Hepatocyte (in vitro differentiated cells): ENCODE results near the gene TFR2. TPM values are rescaled to one million over a fixed set of nuclear protein-coding genes. Genes with fewer than 3 reads are reported as not detected.

Experiments used
- DNase-seq: peaks from one replicate; pipeline ENCODE4 v3.0.0-alpha.2; 2016; ENCODE audit warnings: low spot score
- H2AFZ ChIP-seq: fragments of 200-600 bp; sonication (generic); 2 replicates; pipeline ENCODE4 v1.6.0; 2016; ENCODE audit warnings: antibody characterized with exemption, mild to moderate bottlenecking
- H3K27ac ChIP-seq: fragments of 200-600 bp; sonication (generic); 2 replicates; pipeline ENCODE4 v1.5.1; 2016; ENCODE audit warnings: mild to moderate bottlenecking
- H3K27me3 ChIP-seq: fragments of 200-600 bp; sonication (generic); 2 replicates; pipeline ENCODE4 v1.6.1; 2016
- H3K36me3 ChIP-seq: fragments of 200-600 bp; sonication (generic); replicated peaks from 2 replicates; pipeline ENCODE4 v1.5.1; 2016; ENCODE audit warnings: low read depth; ENCODE audit not compliant: insufficient read depth
- H3K4me1 ChIP-seq: fragments of 200-600 bp; sonication (generic); 2 replicates; pipeline ENCODE4 v1.5.1; 2016; ENCODE audit warnings: mild to moderate bottlenecking, moderate library complexity; ENCODE audit not compliant: insufficient read depth
- H3K4me2 ChIP-seq: fragments of 200-600 bp; sonication (generic); 2 replicates; pipeline ENCODE4 v1.6.0; 2016
- H3K4me3 ChIP-seq: fragments of 200-600 bp; sonication (generic); 2 replicates; pipeline ENCODE4 v1.5.1; 2016; ENCODE audit warnings: mild to moderate bottlenecking
- H3K79me2 ChIP-seq: fragments of 200-600 bp; sonication (generic); 2 replicates; pipeline ENCODE4 v1.6.0; 2017; ENCODE audit warnings: mild to moderate bottlenecking
- H3K9me2 ChIP-seq: fragments of 200-600 bp; sonication (generic); replicated peaks from 2 replicates; pipeline ENCODE4 v1.6.0; 2017; ENCODE audit warnings: mild to moderate bottlenecking; ENCODE audit not compliant: insufficient read depth
- H3K9me3 ChIP-seq: fragments of 200-600 bp; sonication (generic); 2 replicates; pipeline ENCODE4 v1.5.1; 2016; ENCODE audit warnings: low read depth, mild to moderate bottlenecking
- H4K20me1 ChIP-seq: fragments of 200-600 bp; sonication (generic); 2 replicates; pipeline ENCODE4 v1.6.0; 2016; ENCODE audit warnings: mild to moderate bottlenecking; ENCODE audit not compliant: insufficient read depth, poor library complexity, severe bottlenecking
- CTCF ChIP-seq: fragments of 200-600 bp; sonication (generic); IDR thresholded peaks from 2 replicates; pipeline ENCODE4 v1.5.1; 2016; ENCODE audit warnings: antibody characterized with exemption, mild to moderate bottlenecking; ENCODE audit not compliant: poor library complexity
- EZH2 ChIP-seq: fragments of 200-600 bp; sonication (generic); IDR thresholded peaks from 2 replicates; pipeline ENCODE4 v1.6.1; 2016; ENCODE audit warnings: antibody characterized with exemption, mild to moderate bottlenecking, borderline replicate concordance
- EZH2phosphoT487 ChIP-seq: fragments of 200-600 bp; sonication (generic); IDR thresholded peaks from one replicate; pipeline ENCODE4 v1.6.1; 2018; ENCODE audit warnings: antibody characterized with exemption, mild to moderate bottlenecking, low read depth, moderate library complexity; ENCODE audit not compliant: unreplicated experiment, severe bottlenecking
- WGBS: methylation state at CpG from one replicate; pipeline ENCODE4 v1.1.6; 2016; ENCODE audit warnings: low lambda C conversion rate; ENCODE audit errors: missing lambda C conversion rate; 5-methylcytosine and 5-hydroxymethylcytosine counted together
- polyA plus RNA-seq: library from polyadenylated mRNA; unstranded; fragments of >200 nt; fragmentation: Nextera tagmentation; extraction: Ambion mirVana; gene quantifications from 2 replicates; pipeline ENCODE4 v1.2.1, GENCODE V29; 2016
- total RNA-seq: library from RNA; depleted of rRNA; stranded (reverse); fragments of >200 nt; gene quantifications from 2 replicates; pipeline ENCODE4 v1.2.3, GENCODE V29; 2014

The TFR2 gene
- total and polyA plus RNA-seq, 2 experiments from 2014 or later = 13.5 to 16.8 TPM

DNA sequence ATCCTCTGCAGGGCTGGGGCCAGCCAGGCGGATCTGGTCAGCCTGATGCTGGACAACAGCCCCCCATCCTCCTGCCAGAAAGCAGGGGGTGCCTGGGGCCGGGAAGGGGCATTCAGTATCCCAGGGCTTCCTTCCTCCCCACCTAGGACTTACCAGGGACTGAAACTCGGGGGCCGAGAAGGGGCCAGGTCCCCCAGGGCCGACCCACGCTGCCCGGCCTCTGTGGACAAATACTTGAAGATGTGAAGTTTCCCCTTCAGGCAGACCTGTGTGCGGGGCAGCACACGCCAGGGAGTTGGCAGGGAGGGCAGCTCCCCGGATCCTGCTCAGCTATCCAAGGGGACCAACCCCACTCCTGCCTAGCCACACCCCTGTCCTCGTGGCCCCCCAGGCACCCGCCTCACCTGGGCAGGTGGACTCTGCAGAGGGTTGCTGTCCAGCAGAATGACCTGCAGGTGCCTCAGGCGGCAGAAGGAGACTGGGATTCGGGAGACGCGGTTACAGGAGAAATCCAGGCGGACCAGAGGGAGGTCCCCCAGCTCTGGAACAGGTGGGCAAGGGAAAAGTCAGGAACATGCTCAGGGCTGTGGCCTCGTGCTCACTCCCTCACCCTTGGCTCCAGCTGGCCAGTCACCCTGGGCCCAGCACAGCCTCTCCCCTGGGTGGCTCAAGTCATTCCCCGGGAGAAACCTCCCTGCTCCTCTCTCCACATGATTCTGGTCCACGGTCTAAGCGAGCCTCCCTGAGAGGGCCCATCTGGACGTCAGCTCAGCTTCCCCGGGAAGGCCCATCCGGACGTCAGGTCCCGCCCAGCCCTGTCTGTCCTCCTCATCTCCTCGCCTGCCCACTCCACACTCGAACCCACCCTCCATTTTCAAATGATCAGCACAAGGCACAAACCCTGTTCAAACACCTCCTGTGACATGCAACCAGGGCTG, 62.8 kb downstream of the TFR2 start:
- H3K27ac ChIP-seq = no peak overlapping the region
- WGBS = 93% methylated on average over 28 of the region's 28 CpGs
- no peak overlapping the region for H3K4me3 ChIP-seq
- peaks cover 10% of the 10 kb centered on the region for H4K20me1 ChIP-seq
- no peak for TF ChIP-seq CTCF
- peaks cover 13% of the 10 kb centered on the region for H3K4me1 ChIP-seq
- no peaks in the 10 kb centered on the region for H3K27me3 ChIP-seq
- H3K9me2 ChIP-seq = no peaks in the 10 kb centered on the region
- H3K36me3 ChIP-seq = no peaks in the 10 kb centered on the region
- DNase-seq = no peak
- no peaks in the 10 kb centered on the region for H3K9me3 ChIP-seq
- no peak overlapping the region for H2AFZ ChIP-seq
- peaks cover 28% of the 10 kb centered on the region for H3K79me2 ChIP-seq
- no peak overlapping the region for H3K4me2 ChIP-seq

GRCh38 chr7:100577507-100577906, 63.8 kb downstream of the TFR2 start:
- H3K27ac ChIP-seq = no peak overlapping the region
- peaks cover 6% of the 10 kb centered on the region for H3K4me1 ChIP-seq
- no peak overlapping the region for H2AFZ ChIP-seq
- peaks cover 1% of the 10 kb centered on the region for H4K20me1 ChIP-seq
- H3K27me3 ChIP-seq = no peaks in the 10 kb centered on the region
- H3K36me3 ChIP-seq = no peaks in the 10 kb centered on the region
- H3K4me3 ChIP-seq = no peak overlapping the region
- H3K9me3 ChIP-seq = no peaks in the 10 kb centered on the region
- peaks cover 20% of the 10 kb centered on the region for H3K79me2 ChIP-seq
- no peak for TF ChIP-seq EZH2phosphoT487
- no peak for TF ChIP-seq CTCF
- H3K9me2 ChIP-seq = no peaks in the 10 kb centered on the region
- no peak overlapping the region for H3K4me2 ChIP-seq
- DNase-seq = no peak
- WGBS = 97% methylated on average over 13 of the region's 14 CpGs

GRCh38 chr7:100577103-100577502, 64.2 kb downstream of the TFR2 start:
- H3K4me2 ChIP-seq = no peak overlapping the region
- H2AFZ ChIP-seq = no peak overlapping the region
- H3K79me2 ChIP-seq = peaks cover 16% of the 10 kb centered on the region
- H3K27me3 ChIP-seq = no peaks in the 10 kb centered on the region
- 98% methylated on average over 9 of the region's 24 CpGs for WGBS
- no peak overlapping the region for H3K4me3 ChIP-seq
- no peak overlapping the region for H3K27ac ChIP-seq
- H3K4me1 ChIP-seq = peaks cover 7% of the 10 kb centered on the region
- H3K9me2 ChIP-seq = no peaks in the 10 kb centered on the region
- TF ChIP-seq EZH2 (no peak), CTCF (no peak), EZH2phosphoT487 (no peak)
- no peaks in the 10 kb centered on the region for H3K36me3 ChIP-seq
- H3K9me3 ChIP-seq = no peaks in the 10 kb centered on the region
- no peaks in the 10 kb centered on the region for H4K20me1 ChIP-seq
- DNase-seq = no peak
